ENCODE data around the gene HSD17B3.
A peak's percentile ranks its signal among the peaks of the same experiment; 100 is the strongest.
"Not testable (repeated sequence)": the region's sequence is repeated elsewhere in the genome, so short reads cannot be mapped to it uniquely, and the experiment has no call there.

The HSD17B3 gene

GRCh38 chr9:96192710-96193109 is 109.3 kb downstream of the HSD17B3 start:
- DNase-seq = no peak

DNA sequence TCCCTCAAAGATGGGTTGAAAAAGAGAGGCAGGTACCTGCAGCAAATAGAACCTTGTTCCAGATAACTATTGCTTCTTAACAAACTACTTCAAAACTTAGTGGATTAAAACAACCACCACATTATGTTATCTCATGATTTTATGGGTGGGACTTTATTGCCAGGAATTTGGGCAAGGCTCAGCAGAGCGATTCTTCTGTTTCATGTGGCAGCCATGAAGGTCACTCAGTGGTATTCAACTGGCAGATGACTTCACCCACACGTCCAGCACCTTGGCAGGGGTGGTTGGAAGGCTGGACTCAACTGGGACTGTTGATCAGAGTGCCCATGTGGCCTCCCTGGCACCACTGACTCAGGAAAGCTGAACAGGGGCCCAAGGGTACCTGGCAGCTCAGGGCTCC is 112.0 kb downstream of the HSD17B3 start:
- peak; percentile 8 for DNase-seq

- DNase-seq = not testable (repeated sequence)
These were observed 112.4 kb downstream of the HSD17B3 start for GRCh38 chr9:96189581-96189980.

DNA sequence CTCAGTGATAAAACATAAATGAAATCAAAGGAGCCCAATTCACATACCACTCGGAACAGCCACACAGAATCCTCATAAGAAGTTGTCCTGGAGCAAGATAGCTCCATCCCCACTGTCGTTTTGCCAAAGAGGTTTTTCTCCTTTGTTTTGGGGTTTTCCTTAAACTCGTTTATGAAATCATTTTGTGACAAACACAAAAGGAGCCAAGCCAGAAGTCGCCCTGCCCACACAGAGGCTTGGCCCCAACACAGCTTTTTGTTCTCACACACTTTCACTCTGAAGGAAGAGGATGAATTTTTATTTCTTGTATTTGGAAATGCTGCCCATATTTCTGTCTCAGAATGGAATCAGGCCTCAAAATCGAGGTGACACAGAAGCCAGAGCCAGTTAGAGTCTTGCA is 113.4 kb downstream of the HSD17B3 start:
- DNase-seq = no peak

DNA sequence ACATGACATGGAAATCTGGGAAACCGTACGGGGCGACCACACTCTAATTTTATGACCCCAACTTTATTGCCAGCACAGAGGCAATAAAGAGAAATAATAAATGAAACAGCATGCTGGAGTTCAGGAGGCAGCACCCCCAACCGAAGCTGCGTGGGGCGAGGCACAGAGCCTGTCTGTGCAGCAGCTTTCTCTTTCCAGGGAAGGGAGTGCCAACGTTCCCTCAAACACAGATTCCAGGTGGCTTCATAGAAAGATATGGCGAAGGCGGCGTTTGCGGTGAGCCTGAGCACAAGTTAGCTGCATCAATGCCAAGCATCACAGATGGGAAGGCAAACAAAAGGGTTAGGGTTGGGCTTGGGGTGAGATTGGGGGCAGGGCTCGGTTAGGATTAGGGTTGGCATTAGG is 114.8 kb downstream of the HSD17B3 start:
- DNase-seq = peak; percentile 22

DNA sequence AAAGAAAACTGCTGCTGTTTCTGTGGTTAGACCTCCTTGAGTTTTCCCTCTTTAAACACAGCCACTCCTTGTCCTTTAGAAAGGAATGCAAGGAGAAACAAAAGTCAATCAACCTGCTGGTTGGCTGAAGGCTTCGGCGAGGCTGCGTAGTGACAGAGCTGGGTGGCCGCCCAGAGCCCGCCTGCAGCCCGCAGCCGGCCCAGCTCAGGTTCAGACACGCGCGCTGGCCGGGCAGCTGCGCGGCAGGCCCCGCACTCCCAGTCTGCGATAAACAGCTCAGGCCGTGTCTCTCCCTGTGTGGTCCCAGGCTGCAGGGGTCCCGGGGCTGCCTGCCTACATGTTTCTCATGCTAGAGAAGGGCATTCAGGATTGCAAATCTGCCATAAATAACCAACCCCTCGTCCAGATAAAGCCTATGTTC is 115.4 kb downstream of the HSD17B3 start:
- peak; percentile 58 for DNase-seq

GRCh38 chr9:96185518-96186156 is 116.3 kb downstream of the HSD17B3 start:
- peak; percentile 4 for DNase-seq
